IMR-90 (cell line): Measurements from ENCODE around the gene OR2F2. TPM values are rescaled to one million over a fixed set of nuclear protein-coding genes. Genes with fewer than 3 reads are reported as not detected.

ENCODE experiments used
- ATAC-seq: fragments of 200-7000 bp; cut with Tn5 transposase; 2 replicates; pipeline ENCODE4 v1.9.1; 2020; ENCODE audit warnings: low read depth, mild to moderate bottlenecking, moderate library complexity
- BruUV-seq: library from RNA; stranded (reverse); fragments of 400-500 nt; replicated peaks from 2 replicates; lab custom pipeline; 2021; lab: Mats Ljungman, UMichigan
- CTCF ChIA-PET: fragments of 300-600 bp; formaldehyde crosslinking; extraction: SDS; loops from one replicate; lab custom pipeline; 2021; ENCODE audit warnings: antibody characterized with exemption; lab: Yijun Ruan, JAX
- POLR2A ChIA-PET: fragments of 300-600 bp; sonication (Branson Sonifier 250); formaldehyde crosslinking; loops from one replicate; lab custom pipeline; 2022; ENCODE audit warnings: antibody characterized with exemption; ENCODE audit not compliant: unreplicated experiment; lab: Charles Lee
- DNase-seq: peaks from one replicate; pipeline ENCODE4 v3.0.0; 2013
- H2AFZ ChIP-seq: replicated peaks from 2 replicates; pipeline ENCODE3; 2013; ENCODE audit warnings: low read length, mild to moderate bottlenecking; ENCODE audit not compliant: poor library complexity
- H2AK5ac ChIP-seq: 2 replicates; pipeline ENCODE4 v1.6.1; 2013; ENCODE audit warnings: low read depth, low read length, inconsistent platforms
- H2AK9ac ChIP-seq: replicated peaks from 2 replicates; pipeline ENCODE3; 2013; ENCODE audit warnings: mild to moderate bottlenecking, low read depth, low read length, moderate library complexity; ENCODE audit not compliant: poor library complexity
- H2BK120ac ChIP-seq: 2 replicates; pipeline ENCODE4 v1.6.1; 2013; ENCODE audit warnings: low read depth, low read length, inconsistent platforms
- H2BK15ac ChIP-seq: 3 replicates; pipeline ENCODE4 v1.6.1; 2013; ENCODE audit warnings: low read depth, low read length, inconsistent platforms
- H2BK20ac ChIP-seq: 2 replicates; pipeline ENCODE4 v1.6.1; 2013; ENCODE audit warnings: low read depth, mild to moderate bottlenecking, inconsistent platforms, low read length, moderate library complexity
- H2BK5ac ChIP-seq: 2 replicates; pipeline ENCODE4 v1.6.1; 2013; ENCODE audit warnings: mild to moderate bottlenecking, low read depth, low read length, inconsistent platforms; ENCODE audit not compliant: poor library complexity, severe bottlenecking
- H3K14ac ChIP-seq: replicated peaks from 2 replicates; pipeline ENCODE4 v1.6.1; 2013; ENCODE audit warnings: low read depth, low read length, inconsistent platforms
- H3K18ac ChIP-seq: 2 replicates; pipeline ENCODE4 v1.6.1; 2013; ENCODE audit warnings: low read depth, low read length, control low read depth
- H3K23ac ChIP-seq: 2 replicates; pipeline ENCODE4 v1.6.1; 2013; ENCODE audit warnings: low read depth, low read length, inconsistent platforms
- H3K27ac ChIP-seq: 2 replicates; pipeline ENCODE4 v1.5.1; 2013; ENCODE audit warnings: mild to moderate bottlenecking, control low read depth, low read length; ENCODE audit not compliant: insufficient read depth
- H3K27me3 ChIP-seq: 2 replicates; pipeline ENCODE4 v1.6.1; 2013; ENCODE audit warnings: low read length; ENCODE audit not compliant: control insufficient read depth, insufficient read depth
- H3K36me3 ChIP-seq: 2 replicates; pipeline ENCODE4 v1.6.1; 2013; ENCODE audit warnings: low read length, mixed read lengths; ENCODE audit not compliant: control insufficient read depth, insufficient read depth
- H3K4ac ChIP-seq: 2 replicates; pipeline ENCODE4 v1.6.1; 2013; ENCODE audit warnings: low read depth, low read length, inconsistent platforms
- H3K4me1 ChIP-seq: 2 replicates; pipeline ENCODE4 v1.6.1; 2013; ENCODE audit warnings: low read length, mixed read lengths; ENCODE audit not compliant: control insufficient read depth, insufficient read depth
- H3K4me2 ChIP-seq: 2 replicates; pipeline ENCODE4 v1.6.1; 2013; ENCODE audit warnings: low read depth, mild to moderate bottlenecking, control low read depth, low read length, moderate library complexity
- H3K4me3 ChIP-seq: 2 replicates; pipeline ENCODE4 v1.5.1; 2013; ENCODE audit warnings: low read depth, mild to moderate bottlenecking, control low read depth, low read length, moderate library complexity; ENCODE audit not compliant: insufficient read depth
- H3K56ac ChIP-seq: 2 replicates; pipeline ENCODE4 v1.6.1; 2013; ENCODE audit warnings: low read length, inconsistent platforms; ENCODE audit not compliant: insufficient read depth; ENCODE audit errors: extremely low read depth
- H3K79me1 ChIP-seq, 2 experiments: 2 replicates each; pipeline ENCODE4 v1.6.1; 2013; ENCODE audit warnings: low read length in 2 of 2, inconsistent platforms in 1 of 2, low read depth in 1 of 2
- H3K9ac ChIP-seq: 2 replicates; pipeline ENCODE4 v1.6.1; 2013; ENCODE audit warnings: low read depth, low read length, control low read depth
- H3K9me1 ChIP-seq: 2 replicates; pipeline ENCODE4 v1.6.1; 2013; ENCODE audit warnings: low read length, inconsistent platforms; ENCODE audit not compliant: insufficient read depth
- H3K9me3 ChIP-seq: 2 replicates; pipeline ENCODE4 v1.6.1; 2013; ENCODE audit warnings: low read length; ENCODE audit not compliant: control insufficient read depth, insufficient read depth
- H4K20me1 ChIP-seq: 2 replicates; pipeline ENCODE4 v1.6.1; 2013; ENCODE audit warnings: low read length, inconsistent platforms; ENCODE audit not compliant: insufficient read depth
- H4K5ac ChIP-seq: 2 replicates; pipeline ENCODE4 v1.6.1; 2013; ENCODE audit warnings: mild to moderate bottlenecking, low read depth, low read length, control low read depth
- H4K8ac ChIP-seq, 2 experiments: 2 replicates each; pipeline ENCODE4 v1.6.1; 2013; ENCODE audit warnings: low read depth in 2 of 2, low read length in 2 of 2, control low read depth in 1 of 2, inconsistent platforms in 1 of 2
- H4K91ac ChIP-seq: 2 replicates; pipeline ENCODE4 v1.6.1; 2013; ENCODE audit warnings: low read depth, low read length, inconsistent platforms; ENCODE audit not compliant: insufficient read depth
- CEBPB ChIP-seq: IDR thresholded peaks from 2 replicates; pipeline ENCODE4 v1.6.1; 2012; ENCODE audit warnings: low read depth, low read length, improper control_type of control experiment
- MXI1 ChIP-seq: IDR thresholded peaks from 2 replicates; pipeline ENCODE4 v1.6.1; 2012; ENCODE audit warnings: low read depth, mild to moderate bottlenecking, low read length, moderate library complexity, borderline replicate concordance
- WGBS, 2 experiments: methylation state at CpG; one replicate each; pipeline versions ENCODE4 v1.1.5 to v1.1.7; 2013; ENCODE audit warnings: missing lambda C conversion rate in 2 of 2; ENCODE audit not compliant: insufficient read length in 1 of 2; ENCODE audit errors: extremely low coverage in 2 of 2; 5-methylcytosine and 5-hydroxymethylcytosine counted together
- dilution Hi-C: fragments of 300-500 bp; cut with HindIII; formaldehyde crosslinking; loops from one replicate; pipeline ENCODE4 v1.14.3; 2018; ENCODE audit warnings: low sequenced_read_pairs; ENCODE audit not compliant: unreplicated experiment
- in situ Hi-C: fragments of 300-500 bp; cut with MboI; formaldehyde crosslinking; loops from 3 replicates; pipeline ENCODE4 v1.14.3; 2019; ENCODE audit warnings: low sequenced_read_pairs, inconsistent platforms, mixed read lengths
- intact Hi-C: fragments of 100-400 bp; cut with micrococcal nuclease; formaldehyde crosslinking; loops from 2 replicates; pipeline ENCODE4 v1.10.0; 2022
- polyA plus RNA-seq, 3 experiments: library from polyadenylated mRNA; depleted of rRNA; stranded (reverse); fragments of >200 nt; gene quantifications; 2 replicates each; pipeline ENCODE4 v1.2.3, GENCODE V29; 2012; ENCODE audit warnings: low replicate concordance in 1 of 3
- total RNA-seq: library from RNA; depleted of rRNA; stranded (reverse); fragments of >200 nt; gene quantifications from 2 replicates; pipeline ENCODE4 v1.2.3, GENCODE V29; 2012

OR2F2 gene
- total and polyA plus RNA-seq, 2 of the 4 experiments (the other 2 are of a cell fraction), result not detected

- H3K18ac ChIP-seq, result no peak overlapping the region
- H3K4me3 ChIP-seq, result no peak overlapping the region
- H2AK9ac ChIP-seq, result no peak overlapping the region
- ATAC-seq, result no peak
- H3K4me1 ChIP-seq, result peaks cover 8% of the 10 kb centered on the region
- peak; percentile 88 for TF ChIP-seq CEBPB
- no peak for TF ChIP-seq MXI1
- no peaks in the 10 kb centered on the region for H3K9me3 ChIP-seq
- peak overlapping the region; percentile 49; the same call in 1 of the 2 replicates for H3K27ac ChIP-seq
- H4K20me1 ChIP-seq, result no peaks in the 10 kb centered on the region; the same call in 1 of the 2 replicates
- H3K27me3 ChIP-seq, result no peaks in the 10 kb centered on the region
- BruUV-seq, result no TSS peak
- POLR2A ChIA-PET, result no interaction called here
- H3K36me3 ChIP-seq, result peaks cover 3% of the 10 kb centered on the region; the same call in 1 of the 2 replicates
- H2BK15ac ChIP-seq, result no peak overlapping the region
- no peak overlapping the region for H3K23ac ChIP-seq
- H2BK5ac ChIP-seq, result no peak overlapping the region
- WGBS, 2 experiments, result no CpG with 5 or more reads among the region's 6 CpGs
- no peak overlapping the region for H4K5ac ChIP-seq
- peaks cover 27 to 39% of the 10 kb centered on the region in 2 experiments for H3K79me1 ChIP-seq
- intact Hi-C loops (loop anchor here (10.0 kb wide), 1 partner anchor 128 kb away; no protein-coding TSS in a partner anchor), in situ Hi-C loops (loop anchor here (25.0 kb wide), 1 partner anchor 1325 kb away; no protein-coding TSS in a partner anchor), dilution Hi-C loops (no loop called here)
- H3K9me1 ChIP-seq, result peaks cover 2% of the 10 kb centered on the region; the same call in 1 of the 2 replicates
- H3K4ac ChIP-seq, result no peak overlapping the region
- peak; percentile 19 for DNase-seq
- H3K14ac ChIP-seq, result no peak overlapping the region
- H3K9ac ChIP-seq, result no peak overlapping the region
- H3K4me2 ChIP-seq, result peak overlapping the region; percentile 41; the same call in 1 of the 2 replicates
- no peak overlapping the region for H2AFZ ChIP-seq
- no peak overlapping the region for H3K56ac ChIP-seq
- H4K91ac ChIP-seq, result no peak overlapping the region
- CTCF ChIA-PET, result interaction anchor here (1.1 to 1.3 kb wide), 2 partner anchors 15 to 125 kb away, joined by 3 to 5 read pairs; partner anchors contain the start of gene TCAF1
- no peak overlapping the region for H2AK5ac ChIP-seq
- no peak overlapping the region for H2BK20ac ChIP-seq
- H2BK120ac ChIP-seq, result no peak overlapping the region
- no peak overlapping the region for H4K8ac ChIP-seq
Observed at GRCh38 chr7:143886826-143887477, 48.1 kb upstream of the OR2F2 start.
